K562 (cell line): ENCODE measurements around the gene ARMC7. TPM values are rescaled to one million over a fixed set of nuclear protein-coding genes. Genes with fewer than 3 reads are reported as not detected.

Source experiments
- CTBP1 ChIP-seq: fragments of 450-650 bp; IDR thresholded peaks from 2 replicates; pipeline ENCODE4 v1.6.1; 2016; ENCODE audit warnings: borderline replicate concordance
- FOXK2 ChIP-seq, 2 experiments: fragments of 450-650 bp; IDR thresholded peaks in 1 of 2; conservative IDR thresholded peaks in 1 of 2; 2 replicates each; pipeline ENCODE4 v1.6.1; 2016; ENCODE audit warnings: low read depth in 2 of 2, mild to moderate bottlenecking in 1 of 2
- HMGN3 ChIP-seq: IDR thresholded peaks from 2 replicates; pipeline ENCODE4 v1.6.1; 2011; ENCODE audit warnings: borderline replicate concordance, low read depth, mild to moderate bottlenecking, mixed read lengths, low read length; ENCODE audit not compliant: insufficient read length; ENCODE audit errors: extremely low read depth
- HNRNPK ChIP-seq: fragments of 200-400 bp; formaldehyde crosslinking; IDR thresholded peaks from one replicate; pipeline ENCODE4 v1.6.1; 2018; ENCODE audit warnings: mild to moderate bottlenecking, low read depth, low read length; ENCODE audit not compliant: poor library complexity, severe bottlenecking
- KAT8 ChIP-seq: fragments of 450-650 bp; IDR thresholded peaks from 2 replicates; pipeline ENCODE4 v1.6.1; 2016; ENCODE audit warnings: low read depth, mild to moderate bottlenecking
- L3MBTL2 ChIP-seq: fragments of 450-650 bp; IDR thresholded peaks from 2 replicates; pipeline ENCODE4 v1.6.1; 2016; ENCODE audit warnings: mild to moderate bottlenecking, moderate library complexity
- MEIS2 ChIP-seq: fragments of 450-650 bp; IDR thresholded peaks from 2 replicates; pipeline ENCODE4 v1.6.1; 2014; ENCODE audit warnings: mild to moderate bottlenecking; ENCODE audit not compliant: partially characterized antibody
- MXI1 ChIP-seq: IDR thresholded peaks from 2 replicates; pipeline ENCODE4 v1.6.1; 2011; ENCODE audit warnings: low read depth, mild to moderate bottlenecking, improper control_type of control experiment, low read length
- NCOA1 ChIP-seq: fragments of 450-650 bp; IDR thresholded peaks from 2 replicates; pipeline ENCODE4 v1.6.1; 2016; ENCODE audit warnings: low read depth
- PML ChIP-seq: IDR thresholded peaks from 2 replicates; pipeline ENCODE4 v1.6.1; 2012; ENCODE audit warnings: low read length, inconsistent platforms
- SRSF1 ChIP-seq: fragments of 200-400 bp; formaldehyde crosslinking; IDR thresholded peaks from 2 replicates; pipeline ENCODE4 v1.6.1; 2017; ENCODE audit warnings: mild to moderate bottlenecking, low read depth, low read length, moderate library complexity
- SUPT5H ChIP-seq: fragments of 450-650 bp; IDR thresholded peaks from 2 replicates; pipeline ENCODE4 v1.6.1; 2016
- ZBTB8A ChIP-seq: fragments of 450-650 bp; IDR thresholded peaks from 2 replicates; pipeline ENCODE4 v1.6.1; 2018; ENCODE audit warnings: mild to moderate bottlenecking, moderate library complexity; ENCODE audit not compliant: partially characterized antibody
- ZNF140 ChIP-seq: fragments of 250-450 bp; sonication (Bioruptor Pico); IDR thresholded peaks from 2 replicates; pipeline ENCODE4 v1.8.0; 2021; ENCODE audit warnings: moderate library complexity, mild to moderate bottlenecking, inconsistent platforms
- ZNF143 ChIP-seq: sonication (generic); formaldehyde crosslinking; IDR thresholded peaks from 2 replicates; pipeline ENCODE4 v1.9.0; 2022; ENCODE audit warnings: mild to moderate bottlenecking, missing genetic modification reagents
- ZNF766 ChIP-seq: fragments of 200-800 bp; sonication (Bioruptor generic); conservative IDR thresholded peaks from 2 replicates; pipeline ENCODE4 v1.6.1; 2016; ENCODE audit warnings: missing genetic modification characterization, missing compliant biosample characterization
- ZSCAN32 ChIP-seq: fragments of 450-650 bp; formaldehyde crosslinking; IDR thresholded peaks from 2 replicates; pipeline ENCODE4 v1.4.0; 2020; ENCODE audit warnings: mild to moderate bottlenecking, moderate library complexity
- polyA plus RNA-seq, 8 experiments: library from polyadenylated mRNA; depleted of rRNA in 4 of 8; stranded (reverse) in 5 of 8; unstranded in 3 of 8; fragments of >200 nt; fragmentation: Nextera tagmentation in 2 of 8; fragmentation: Illumina TruSeq in 1 of 8; extraction: Ambion mirVana in 2 of 8; extraction: Trizol in 1 of 8; gene quantifications; 2 replicates each; pipeline versions ENCODE4 v1.2.1 to v1.2.3, GENCODE V29; 2011 to 2014; ENCODE audit warnings: inconsistent platforms in 1 of 8, missing spikeins in 1 of 8
- total RNA-seq, 7 experiments: library from RNA; depleted of rRNA in 6 of 7; stranded (reverse); fragments of >200 nt in 6 of 7; fragmentation: Illumina TruSeq in 2 of 7; extraction: Trizol in 2 of 7; gene quantifications; 2 replicates each; pipeline versions ENCODE4 v1.2.1 to v1.2.3, GENCODE V29; 2011 to 2021; ENCODE audit warnings: low replicate concordance in 1 of 7
- TF ChIP-seq, protein P1 (sequence below), 2 experiments: IDR thresholded peaks; 2 replicates each; pipeline ENCODE4 v1.6.1; 2011; ENCODE audit warnings: borderline replicate concordance in 1 of 2, control low read depth in 1 of 2, low read depth in 1 of 2, low read length in 1 of 2, mild to moderate bottlenecking in 1 of 2, mixed read lengths in 1 of 2, moderate library complexity in 1 of 2; ENCODE audit not compliant: insufficient read depth in 1 of 2, insufficient read length in 1 of 2, poor library complexity in 1 of 2, severe bottlenecking in 1 of 2; ENCODE audit errors: extremely low read depth in 1 of 2
- TF ChIP-seq, protein P2 (sequence below): IDR thresholded peaks from 3 replicates; pipeline ENCODE4 v1.6.1; 2011; ENCODE audit warnings: borderline replicate concordance, mild to moderate bottlenecking; ENCODE audit not compliant: insufficient read length, insufficient read depth
- TF ChIP-seq, protein P3 (sequence below): fragments of 250-450 bp; sonication (Bioruptor Pico); IDR thresholded peaks from 2 replicates; pipeline ENCODE4 v1.8.0; 2022; ENCODE audit warnings: moderate library complexity, mild to moderate bottlenecking, inconsistent platforms
- TF ChIP-seq, protein P4 (sequence below): sonication (generic); formaldehyde crosslinking; IDR thresholded peaks from 2 replicates; pipeline ENCODE4 v1.8.0; 2022; ENCODE audit warnings: mild to moderate bottlenecking, low read depth, missing genetic modification reagents

ARMC7 gene
- total and polyA plus RNA-seq, 9 of the 15 experiments (the other 6 are each of a cell fraction or from before 2014, with no cell fraction given) = 1.4 to 15.2 (median 5.9) TPM

DNA sequence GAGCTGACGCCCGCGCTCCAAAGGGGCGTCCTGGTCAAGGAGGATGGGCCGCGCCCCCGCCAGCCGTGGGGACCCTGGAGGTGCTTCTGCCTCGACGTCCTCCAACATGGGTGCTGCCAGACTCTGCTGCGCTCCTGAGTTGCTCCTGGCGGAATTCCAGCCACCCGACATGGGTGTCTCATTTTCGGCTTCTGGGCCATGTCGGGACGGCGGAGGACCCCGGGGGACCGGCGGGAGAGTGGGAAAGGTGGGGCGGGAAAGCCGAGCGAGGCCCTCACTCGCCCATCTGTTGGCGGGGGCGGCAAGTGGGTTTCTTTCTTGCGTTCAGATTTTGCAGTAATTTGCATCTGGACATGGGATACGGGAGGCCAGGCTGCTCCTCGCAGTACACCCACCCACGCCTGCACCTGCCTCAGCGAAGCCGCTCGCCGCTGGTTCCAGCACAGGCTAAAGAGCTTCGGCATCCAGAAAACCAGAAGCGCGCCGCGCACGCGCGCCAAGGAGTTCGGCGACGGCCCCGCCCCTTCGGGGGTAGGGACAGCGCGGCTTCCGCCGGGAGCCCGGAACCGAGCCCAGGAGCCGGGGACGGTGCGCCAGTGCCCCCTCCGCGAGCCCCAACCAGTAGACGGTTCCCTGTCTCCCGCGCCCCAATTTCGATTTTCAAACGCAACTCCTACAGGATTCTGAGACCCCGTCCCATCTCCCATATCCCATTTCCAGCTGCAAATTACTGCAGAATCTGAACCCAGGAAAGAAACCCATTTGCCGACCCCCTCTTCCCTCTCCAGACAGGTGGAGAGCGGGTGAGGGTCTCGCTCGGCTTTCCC is at the start of gene ARMC7 (continued):
- TF ChIP-seq, protein P1, sequence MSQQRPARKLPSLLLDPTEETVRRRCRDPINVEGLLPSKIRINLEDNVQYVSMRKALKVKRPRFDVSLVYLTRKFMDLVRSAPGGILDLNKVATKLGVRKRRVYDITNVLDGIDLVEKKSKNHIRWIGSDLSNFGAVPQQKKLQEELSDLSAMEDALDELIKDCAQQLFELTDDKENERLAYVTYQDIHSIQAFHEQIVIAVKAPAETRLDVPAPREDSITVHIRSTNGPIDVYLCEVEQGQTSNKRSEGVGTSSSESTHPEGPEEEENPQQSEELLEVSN (IDR thresholded peaks at IDR 0.05; ENCODE audit: borderline replicate concordance in 1 of 2, extremely low read depth in 1 of 2, insufficient read depth in 1 of 2, insufficient read length in 1 of 2, low read depth in 1 of 2, low read length in 1 of 2, poor library complexity in 1 of 2, severe bottlenecking in 1 of 2) = peak; percentile 73 to 88
- TF ChIP-seq ZSCAN32 (0 out of 2 replicates have a peak, but pooled peaks have one; percentile 34), CTBP1 (peak; percentile 42), ZBTB8A (no peak), KAT8 (no peak), L3MBTL2 (peak; percentile 83), ZNF140 (no peak), MEIS2 (peak; percentile 71), SRSF1 (no peak), MXI1 (0 out of 2 replicates have a peak, but pooled peaks have one; percentile 37), HMGN3 (peak; percentile 90), HNRNPK (no peak), FOXK2 (conservative IDR thresholded peaks at IDR 0.05 in 1 of 2, IDR thresholded peaks at IDR 0.05 in 1 of 2; ENCODE audit: low read depth in 2 of 2) (no peak), NCOA1 (0 out of 2 replicates have a peak, but pooled peaks have one; percentile 62), PML (peak; percentile 62; the same call in 1 of the 2 replicates), SUPT5H (peak; percentile 81), ZNF766 (0 out of 2 replicates have a peak, but pooled peaks have one; percentile 17), ZNF143 (no peak)
- TF ChIP-seq, protein P2, sequence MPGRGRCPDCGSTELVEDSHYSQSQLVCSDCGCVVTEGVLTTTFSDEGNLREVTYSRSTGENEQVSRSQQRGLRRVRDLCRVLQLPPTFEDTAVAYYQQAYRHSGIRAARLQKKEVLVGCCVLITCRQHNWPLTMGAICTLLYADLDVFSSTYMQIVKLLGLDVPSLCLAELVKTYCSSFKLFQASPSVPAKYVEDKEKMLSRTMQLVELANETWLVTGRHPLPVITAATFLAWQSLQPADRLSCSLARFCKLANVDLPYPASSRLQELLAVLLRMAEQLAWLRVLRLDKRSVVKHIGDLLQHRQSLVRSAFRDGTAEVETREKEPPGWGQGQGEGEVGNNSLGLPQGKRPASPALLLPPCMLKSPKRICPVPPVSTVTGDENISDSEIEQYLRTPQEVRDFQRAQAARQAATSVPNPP = no peak
- TF ChIP-seq, protein P3, sequence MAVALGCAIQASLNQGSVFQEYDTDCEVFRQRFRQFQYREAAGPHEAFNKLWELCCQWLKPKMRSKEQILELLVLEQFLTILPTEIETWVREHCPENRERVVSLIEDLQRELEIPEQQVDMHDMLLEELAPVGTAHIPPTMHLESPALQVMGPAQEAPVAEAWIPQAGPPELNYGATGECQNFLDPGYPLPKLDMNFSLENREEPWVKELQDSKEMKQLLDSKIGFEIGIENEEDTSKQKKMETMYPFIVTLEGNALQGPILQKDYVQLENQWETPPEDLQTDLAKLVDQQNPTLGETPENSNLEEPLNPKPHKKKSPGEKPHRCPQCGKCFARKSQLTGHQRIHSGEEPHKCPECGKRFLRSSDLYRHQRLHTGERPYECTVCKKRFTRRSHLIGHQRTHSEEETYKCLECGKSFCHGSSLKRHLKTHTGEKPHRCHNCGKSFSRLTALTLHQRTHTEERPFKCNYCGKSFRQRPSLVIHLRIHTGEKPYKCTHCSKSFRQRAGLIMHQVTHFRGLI (CRISPR knock-in tag) = no peak
- TF ChIP-seq, protein P4, sequence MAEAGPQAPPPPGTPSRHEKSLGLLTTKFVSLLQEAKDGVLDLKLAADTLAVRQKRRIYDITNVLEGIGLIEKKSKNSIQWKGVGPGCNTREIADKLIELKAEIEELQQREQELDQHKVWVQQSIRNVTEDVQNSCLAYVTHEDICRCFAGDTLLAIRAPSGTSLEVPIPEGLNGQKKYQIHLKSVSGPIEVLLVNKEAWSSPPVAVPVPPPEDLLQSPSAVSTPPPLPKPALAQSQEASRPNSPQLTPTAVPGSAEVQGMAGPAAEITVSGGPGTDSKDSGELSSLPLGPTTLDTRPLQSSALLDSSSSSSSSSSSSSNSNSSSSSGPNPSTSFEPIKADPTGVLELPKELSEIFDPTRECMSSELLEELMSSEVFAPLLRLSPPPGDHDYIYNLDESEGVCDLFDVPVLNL (CRISPR knock-in tag) = no peak
